ENCODE data around the gene LRIT1. TPM values are rescaled to one million over a fixed set of nuclear protein-coding genes. Genes with fewer than 3 reads are reported as not detected.

Gene LRIT1
- total and polyA plus RNA-seq, 2 of the 8 experiments (the other 6 are each of a cell fraction or from before 2014, with no cell fraction given): 0.03 TPM; not detected in 1

- TF ChIP-seq TBP (IDR thresholded peaks at IDR 0.05; ENCODE audit: low read depth, low read length): no peak
- no peak for TF ChIP-seq RFX5 (IDR thresholded peaks at IDR 0.05; ENCODE audit: borderline replicate concordance, low read depth, low read length)
Observed at GRCh38 chr10:84234479-84234878, 6.9 kb downstream of the LRIT1 start (continued).
